GM13977 (cell line): ENCODE data around the gene PSAT1.

Experiments used
- DNase-seq: peaks from one replicate; pipeline ENCODE4 v3.0.0; 2012; ENCODE audit warnings: low spot score
- in situ Hi-C: fragments of 300-500 bp; cut with MboI; formaldehyde crosslinking; loops from one replicate; pipeline ENCODE4 v1.12.0; 2022; ENCODE audit warnings: low sequenced_read_pairs, low pct_unique_long_range_greater_than_20kb, mixed read lengths, inconsistent platforms; ENCODE audit not compliant: unreplicated experiment
- TF ChIP-seq, protein P1 (sequence below): IDR thresholded peaks from 2 replicates; pipeline ENCODE4 v1.5.1; 2012; ENCODE audit warnings: mild to moderate bottlenecking, control low read depth; ENCODE audit not compliant: insufficient read depth; ENCODE audit errors: extremely low read depth, missing control alignments

The PSAT1 gene

DNA sequence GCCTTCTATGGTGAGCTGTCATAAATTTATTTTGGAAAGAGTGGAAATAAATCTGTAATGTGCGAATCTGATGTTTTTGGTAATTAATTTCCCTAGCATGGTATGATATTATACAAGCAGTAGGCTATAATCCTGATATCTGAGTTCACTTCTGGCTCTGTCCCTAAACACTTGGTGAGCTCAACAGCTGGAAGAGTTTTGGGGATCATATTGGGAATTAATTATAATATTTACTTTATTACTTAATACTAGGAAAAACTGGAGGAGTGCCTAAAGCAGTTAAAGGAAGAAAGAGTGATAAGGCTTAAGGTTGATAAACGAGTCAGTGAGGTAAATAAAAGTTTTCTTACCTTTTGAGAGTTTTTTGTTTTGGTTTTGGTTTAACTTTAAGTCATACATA is 34.3 kb upstream of the PSAT1 start:
- DNase-seq: no peak
- in situ Hi-C loops: loop anchor here (25.0 kb wide), 1 partner anchor 100 kb away; no protein-coding TSS in a partner anchor
- TF ChIP-seq, protein P1, sequence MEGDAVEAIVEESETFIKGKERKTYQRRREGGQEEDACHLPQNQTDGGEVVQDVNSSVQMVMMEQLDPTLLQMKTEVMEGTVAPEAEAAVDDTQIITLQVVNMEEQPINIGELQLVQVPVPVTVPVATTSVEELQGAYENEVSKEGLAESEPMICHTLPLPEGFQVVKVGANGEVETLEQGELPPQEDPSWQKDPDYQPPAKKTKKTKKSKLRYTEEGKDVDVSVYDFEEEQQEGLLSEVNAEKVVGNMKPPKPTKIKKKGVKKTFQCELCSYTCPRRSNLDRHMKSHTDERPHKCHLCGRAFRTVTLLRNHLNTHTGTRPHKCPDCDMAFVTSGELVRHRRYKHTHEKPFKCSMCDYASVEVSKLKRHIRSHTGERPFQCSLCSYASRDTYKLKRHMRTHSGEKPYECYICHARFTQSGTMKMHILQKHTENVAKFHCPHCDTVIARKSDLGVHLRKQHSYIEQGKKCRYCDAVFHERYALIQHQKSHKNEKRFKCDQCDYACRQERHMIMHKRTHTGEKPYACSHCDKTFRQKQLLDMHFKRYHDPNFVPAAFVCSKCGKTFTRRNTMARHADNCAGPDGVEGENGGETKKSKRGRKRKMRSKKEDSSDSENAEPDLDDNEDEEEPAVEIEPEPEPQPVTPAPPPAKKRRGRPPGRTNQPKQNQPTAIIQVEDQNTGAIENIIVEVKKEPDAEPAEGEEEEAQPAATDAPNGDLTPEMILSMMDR: no peak

DNA sequence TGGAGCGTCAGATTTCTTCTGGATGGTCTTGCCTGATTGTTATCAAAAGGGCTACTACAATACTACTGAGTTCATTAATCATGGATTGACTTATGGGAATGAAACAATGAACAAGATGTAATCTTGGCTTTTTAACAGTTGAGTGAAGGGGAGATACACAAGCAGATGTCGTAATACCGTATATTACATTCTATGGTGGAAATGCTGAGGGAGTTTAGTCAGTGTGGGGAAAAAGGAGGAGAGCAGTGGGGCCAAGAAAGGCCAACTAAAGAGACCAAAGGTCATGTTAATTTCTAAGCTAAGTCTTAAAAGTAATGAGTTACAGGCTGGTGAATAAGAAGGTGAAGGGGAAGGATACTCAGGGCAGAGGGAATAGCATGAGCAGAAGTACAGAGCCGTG is 29.0 kb upstream of the PSAT1 start:
- TF ChIP-seq, protein P1: no peak
- in situ Hi-C loops: loop anchor here (25.0 kb wide), 1 partner anchor 94 kb away; no protein-coding TSS in a partner anchor
- DNase-seq: no peak

DNA sequence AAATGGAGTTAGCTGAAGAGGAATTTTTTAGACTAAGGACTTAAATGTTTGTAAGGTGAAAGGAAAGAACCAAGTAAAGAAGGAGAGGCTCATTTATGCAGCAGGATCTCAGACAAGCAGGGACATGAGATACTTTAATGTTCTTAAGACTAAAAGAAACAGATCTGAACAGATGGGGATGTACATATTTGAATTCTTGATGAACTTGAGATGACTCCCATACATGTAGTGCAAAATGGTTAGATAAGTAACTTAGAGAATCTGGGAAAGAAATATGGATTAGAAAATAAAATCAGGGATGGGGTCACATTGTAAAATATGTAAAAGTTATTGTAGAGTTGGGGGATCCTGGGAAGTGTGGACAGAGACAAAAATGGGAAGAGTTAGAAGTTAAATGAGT is 27.1 kb upstream of the PSAT1 start:
- in situ Hi-C loops: loop anchor here (25.0 kb wide), 1 partner anchor 93 kb away; no protein-coding TSS in a partner anchor
- TF ChIP-seq, protein P1: no peak
- no peak for DNase-seq

DNA sequence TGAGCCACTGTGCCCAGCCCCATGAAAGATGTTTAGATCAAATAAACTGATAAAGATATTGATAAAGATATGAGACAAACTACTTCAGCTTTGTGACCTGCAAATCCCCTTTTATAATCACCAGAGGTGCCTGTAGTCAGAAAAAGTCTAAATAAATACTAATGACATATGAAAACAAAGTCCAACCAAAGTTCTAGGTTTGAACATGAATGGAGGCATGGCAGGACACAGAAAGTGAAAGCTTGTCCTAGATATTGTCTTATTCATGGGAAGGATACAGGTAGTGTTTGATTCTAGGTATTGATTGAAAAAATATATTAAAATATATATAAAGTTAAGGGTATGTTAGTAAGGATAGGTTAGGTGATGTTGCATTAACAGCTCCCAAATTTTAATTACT is 24.6 kb upstream of the PSAT1 start:
- TF ChIP-seq, protein P1: no peak
- DNase-seq: no peak
- in situ Hi-C loops: loop anchor here (25.0 kb wide), 1 partner anchor 90 kb away; no protein-coding TSS in a partner anchor

DNA sequence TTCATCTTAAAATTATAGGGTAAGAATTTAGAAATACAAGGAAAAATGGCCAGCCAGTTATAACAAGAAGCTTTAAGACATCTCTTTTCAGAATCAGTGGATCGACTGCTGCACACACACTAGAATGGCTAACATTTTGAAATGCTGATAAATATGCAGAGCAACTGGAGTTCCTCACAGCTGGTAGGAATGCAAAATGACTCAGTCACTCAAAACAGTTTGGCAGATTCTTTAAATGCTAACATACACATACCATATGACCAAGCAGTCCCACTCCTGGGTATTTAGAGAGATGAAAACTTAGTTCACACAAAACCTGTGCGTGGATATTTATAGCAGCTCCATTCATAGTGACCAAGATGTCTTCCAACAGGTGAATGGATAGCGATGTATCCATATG is 23.2 kb upstream of the PSAT1 start:
- in situ Hi-C loops: loop anchor here (25.0 kb wide), 1 partner anchor 89 kb away; no protein-coding TSS in a partner anchor
- DNase-seq: no peak
- TF ChIP-seq, protein P1: no peak

DNA sequence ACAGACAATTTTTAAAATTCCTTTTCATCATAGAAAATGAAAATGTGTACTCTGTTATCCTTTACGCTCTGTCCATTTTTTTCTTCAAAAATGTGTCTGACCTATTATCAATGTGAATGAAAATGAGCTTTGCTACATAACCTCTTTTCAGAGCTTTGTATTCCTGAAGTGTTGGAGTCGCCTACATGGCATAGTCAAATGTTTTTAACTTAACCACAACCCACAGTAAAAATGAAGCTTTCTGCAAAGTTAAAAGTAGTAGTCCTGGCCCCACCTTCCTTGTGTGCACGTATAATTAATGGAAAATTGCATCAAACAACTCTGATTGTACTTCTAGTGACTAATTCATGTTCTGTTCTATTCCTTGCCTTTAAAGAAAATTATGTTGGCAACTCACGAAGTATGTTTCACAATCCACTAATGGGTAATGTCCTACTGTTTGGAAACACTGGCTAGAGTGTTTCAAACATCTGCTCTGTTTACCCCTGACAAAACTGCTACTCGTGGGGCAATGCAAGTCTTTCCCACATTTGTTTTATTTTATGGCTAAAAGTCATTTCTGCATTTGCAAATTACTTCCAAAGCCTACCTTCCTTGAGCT is 18.6 kb upstream of the PSAT1 start:
- TF ChIP-seq, protein P1: no peak
- no peak for DNase-seq
- in situ Hi-C loops: no loop called here

DNA sequence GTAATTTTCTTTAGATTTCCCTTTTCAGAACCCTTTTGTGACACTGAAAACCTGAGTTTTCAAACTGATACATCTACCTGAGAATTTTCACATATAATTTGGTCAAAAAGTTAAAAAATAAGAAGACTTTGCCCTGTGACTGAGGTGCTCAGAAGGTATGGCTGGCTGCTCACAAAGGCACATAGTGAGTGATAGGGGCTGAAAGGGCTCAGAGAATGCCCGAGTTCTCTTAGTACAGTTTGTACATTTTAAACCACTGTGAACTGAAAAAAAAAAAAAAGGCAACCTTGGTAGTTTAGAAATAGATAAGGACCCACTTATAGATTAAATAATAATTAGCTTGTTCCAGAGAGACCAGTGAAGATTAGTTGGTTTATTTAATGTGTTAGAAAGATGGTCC is 18.1 kb upstream of the PSAT1 start:
- TF ChIP-seq, protein P1: no peak
- in situ Hi-C loops: no loop called here
- no peak for DNase-seq
